Measurements from ENCODE around the gene CDKN1A. TPM values are rescaled to one million over a fixed set of nuclear protein-coding genes. Genes with fewer than 3 reads are reported as not detected.

Gene CDKN1A
- total RNA-seq: 100 to 1,000 TPM in 1 of 2 donors, 10 to 100 TPM in 1; 66.9 to 240 TPM
- 1 to 10 TPM; 4.7 to 7.4 (median 6.2) TPM for polyA plus RNA-seq (ENCODE audit: insufficient read length in 6 of 6)
- long read RNA-seq, donor 1, transcript CDKN1A-201 (3 exons, 2,180 nt): major isoform, 8 of 8 reads
- long read RNA-seq, donor 1, partial matches to known transcripts: 0 of 8 reads
- long read RNA-seq, donor 1, other reads (novel, unspliced or antisense): 0 of 8 reads
- long read RNA-seq, donor 2, partial matches to known transcripts: 0 of 4 reads
- long read RNA-seq, donor 2, other reads (novel, unspliced or antisense): 0 of 4 reads
- long read RNA-seq, donor 3, partial matches to known transcripts: 0 of 3 reads
- long read RNA-seq, donor 3, other reads (novel, unspliced or antisense): 0 of 3 reads
- long read RNA-seq, donor 4, transcript CDKN1A-201 (3 exons, 2,180 nt): major isoform, 32 of 64 reads
- long read RNA-seq, donor 4, partial matches to known transcripts: 5 of 64 reads
- long read RNA-seq, donor 4, other reads (novel, unspliced or antisense): 25 of 64 reads
- long read RNA-seq, donor 5, transcript CDKN1A-201 (3 exons, 2,180 nt): major isoform, 5 of 5 reads
- long read RNA-seq, donor 5, partial matches to known transcripts: 0 of 5 reads
- long read RNA-seq, donor 5, other reads (novel, unspliced or antisense): 0 of 5 reads
- long read RNA-seq, donor 6, partial matches to known transcripts: 0 of 1 reads
- long read RNA-seq, donor 6, other reads (novel, unspliced or antisense): 0 of 1 reads
- long read RNA-seq, donor 7, transcript CDKN1A-201 (3 exons, 2,180 nt): major isoform, 5 of 5 reads
- long read RNA-seq, donor 7, partial matches to known transcripts: 0 of 5 reads
- long read RNA-seq, donor 7, other reads (novel, unspliced or antisense): 0 of 5 reads
- long read RNA-seq, donor 8, partial matches to known transcripts: 0 of 4 reads
- long read RNA-seq, donor 8, other reads (novel, unspliced or antisense): 0 of 4 reads
- long read RNA-seq, donor 9, partial matches to known transcripts: 0 of 2 reads
- long read RNA-seq, donor 9, other reads (novel, unspliced or antisense): 0 of 2 reads
- long read RNA-seq, donor 10, transcript CDKN1A-201 (3 exons, 2,180 nt): major isoform, 13 of 21 reads
- long read RNA-seq, donor 10, partial matches to known transcripts: 1 of 21 reads
- long read RNA-seq, donor 10, other reads (novel, unspliced or antisense): 5 of 21 reads
- long read RNA-seq, donor 11, transcript CDKN1A-201 (3 exons, 2,180 nt): major isoform, 7 of 7 reads
- long read RNA-seq, donor 11, partial matches to known transcripts: 0 of 7 reads
- long read RNA-seq, donor 11, other reads (novel, unspliced or antisense): 0 of 7 reads
- long read RNA-seq, donor 12, partial matches to known transcripts: 0 of 4 reads
- long read RNA-seq, donor 12, other reads (novel, unspliced or antisense): 0 of 4 reads

GRCh38 chr6:36678488-36679042 is at the start of gene CDKN1A:
Gene CDKN1A, plus strand, starts transcription at chr6:36678714. Its CDS starts 5,388 bp downstream, at chr6:36684102.
- peak; percentile 80 for ATAC-seq
- H3K9me3 ChIP-seq: no peaks in the 10 kb centered on the region
- H3K4me3 ChIP-seq: peak within 1 kb of the TSS; percentile 67 to 79
- peak in 1 of 2 donors; percentile 41 for TF ChIP-seq CTCF (IDR thresholded peaks at IDR 0.05)
- peak; percentile 75 to 98 (median 92) for DNase-seq
- peak within 1 kb of the TSS; percentile 93 to 94 for H3K27ac ChIP-seq
- peaks cover 0 to 26% of the 10 kb centered on the region in 2 donors for H3K27me3 ChIP-seq
- intact Hi-C loops (cut with DNase I): no loop called here
- H3K4me1 ChIP-seq: peaks cover 35 to 70% of the 10 kb centered on the region in 2 donors
- H3K36me3 ChIP-seq: peaks cover 0 to 4% of the 10 kb centered on the region in 2 donors

GRCh38 chr6:36629784-36630183 is 48.7 kb upstream of the CDKN1A start:
- TF ChIP-seq CTCF (IDR thresholded peaks at IDR 0.05): no peak

GRCh38 chr6:36631326-36632011 is 47.0 kb upstream of the CDKN1A start:
- Histone ChIP-seq H3K9me3 (no peaks in the 10 kb centered on the region), H3K4me1 (peaks cover 14 to 28% of the 10 kb centered on the region in 2 donors), H3K4me3 (no peak overlapping the region), H3K36me3 (no peaks in the 10 kb centered on the region), H3K27me3 (no peaks in the 10 kb centered on the region), H3K27ac (no peak overlapping the region)
- intact Hi-C loops (cut with DNase I): no loop called here
- no peak for TF ChIP-seq CTCF (IDR thresholded peaks at IDR 0.05)
- DNase-seq (no peak), ATAC-seq (peak; percentile 43)

More at GRCh38 chr6:36629784-36630183, 48.7 kb upstream of the CDKN1A start:
- no peaks in the 10 kb centered on the region for H3K36me3 ChIP-seq
- H3K27ac ChIP-seq: peak overlapping the region in 1 of 2 donors; percentile 14
- no peaks in the 10 kb centered on the region for H3K27me3 ChIP-seq
- no peak for ATAC-seq
- peaks cover 14 to 30% of the 10 kb centered on the region in 2 donors for H3K4me1 ChIP-seq
- DNase-seq: no peak
- intact Hi-C loops (cut with DNase I): no loop called here
- no peaks in the 10 kb centered on the region for H3K9me3 ChIP-seq
- H3K4me3 ChIP-seq: no peak overlapping the region

- intact Hi-C loops (cut with DNase I): no loop called here
- H3K27me3 ChIP-seq: no peaks in the 10 kb centered on the region
- H3K9me3 ChIP-seq: no peaks in the 10 kb centered on the region
- peak; percentile 40 for ATAC-seq
- peaks cover 5 to 14% of the 10 kb centered on the region in 2 donors for H3K4me1 ChIP-seq
- no peak overlapping the region for H3K4me3 ChIP-seq
- no peaks in the 10 kb centered on the region for H3K36me3 ChIP-seq
- H3K27ac ChIP-seq: no peak overlapping the region
- no peak for TF ChIP-seq CTCF (IDR thresholded peaks at IDR 0.05)
- no peak for DNase-seq
These were observed 45.1 kb upstream of the CDKN1A start for GRCh38 chr6:36633370-36633769.
